Stimulated activated CD8-positive, alpha-beta memory T cell treated with anti-CD3 and anti-CD28 coated beads, Interleukin-12 subunit alpha, Interleukin-12 subunit beta, amount 100 ng/mL, for 4 hours (primary cell): ENCODE results near the gene WDFY4.

Source experiments
- DNase-seq: peaks from one replicate; pipeline ENCODE4 v3.0.0-alpha.2; 2020; ENCODE audit warnings: low read depth

Gene WDFY4

GRCh38 chr10:48907730-48908129 is 223.1 kb downstream of the WDFY4 start:
- no peak for DNase-seq

- DNase-seq, result no peak
Measured at GRCh38 chr10:48910548-48910947, 225.9 kb downstream of the WDFY4 start.

- no peak for DNase-seq
Measured at GRCh38 chr10:48913674-48914073, 229.0 kb downstream of the WDFY4 start.

DNA sequence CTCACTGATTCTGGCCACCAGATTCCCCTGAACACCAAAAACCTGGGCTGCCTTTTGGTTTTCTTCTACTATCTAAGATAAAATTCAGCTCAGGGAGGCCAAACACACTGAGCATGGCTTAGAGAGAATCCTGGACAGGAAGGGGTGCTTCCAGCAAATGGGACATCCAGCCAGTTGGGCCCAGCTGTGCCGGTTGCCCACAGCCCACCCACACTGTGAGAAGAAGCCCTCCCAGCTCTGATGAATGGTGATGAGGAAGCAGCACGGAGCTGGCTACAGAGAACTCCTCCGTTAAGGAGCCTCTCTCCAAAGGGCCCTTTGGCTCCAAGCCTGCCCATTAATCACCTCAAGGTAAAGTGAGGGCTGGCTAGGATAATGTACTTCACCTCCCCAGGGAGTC is 239.1 kb downstream of the WDFY4 start:
- DNase-seq, result no peak

DNA sequence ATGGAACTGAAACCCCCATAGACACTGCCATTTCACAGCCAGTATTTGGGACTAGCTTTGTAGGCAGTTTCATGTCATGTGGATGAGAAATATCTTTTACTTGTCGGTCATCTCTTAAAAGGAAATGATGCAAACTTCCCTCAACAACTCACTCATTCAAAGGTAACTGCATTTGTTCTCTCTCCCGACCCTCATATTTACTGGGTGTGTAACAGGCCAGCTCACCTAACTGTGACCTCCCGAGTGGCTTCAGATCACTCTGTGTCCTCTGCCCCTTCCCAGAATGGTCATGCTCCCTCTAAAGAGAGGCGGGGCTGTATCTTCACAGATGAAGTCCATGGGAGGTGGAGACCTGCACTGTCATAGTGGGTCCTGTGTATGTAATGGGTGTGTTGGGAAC is 240.3 kb downstream of the WDFY4 start:
- DNase-seq, result no peak

DNA sequence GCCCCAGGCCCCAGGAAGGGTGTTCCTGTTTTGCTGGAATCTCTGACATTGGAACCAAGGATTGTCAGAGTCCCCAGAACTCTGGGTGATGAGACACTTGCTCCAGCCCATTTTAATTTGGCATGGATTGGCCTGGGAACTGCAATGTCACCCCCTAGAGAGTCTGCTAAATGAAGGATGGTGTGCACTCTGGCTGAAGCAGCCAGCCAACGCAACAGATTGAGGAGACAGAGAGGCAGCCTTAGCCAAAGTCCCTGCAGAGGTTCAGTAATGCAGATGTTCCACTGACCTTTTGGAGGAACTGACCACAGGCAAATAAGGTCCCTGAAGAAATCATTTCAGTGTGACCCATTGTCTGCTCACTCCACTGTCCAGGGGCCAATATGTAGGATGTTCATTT is 241.6 kb downstream of the WDFY4 start:
- DNase-seq, result no peak

- no peak for DNase-seq
Measured at GRCh38 chr10:48926764-48927540, 242.3 kb downstream of the WDFY4 start.

DNA sequence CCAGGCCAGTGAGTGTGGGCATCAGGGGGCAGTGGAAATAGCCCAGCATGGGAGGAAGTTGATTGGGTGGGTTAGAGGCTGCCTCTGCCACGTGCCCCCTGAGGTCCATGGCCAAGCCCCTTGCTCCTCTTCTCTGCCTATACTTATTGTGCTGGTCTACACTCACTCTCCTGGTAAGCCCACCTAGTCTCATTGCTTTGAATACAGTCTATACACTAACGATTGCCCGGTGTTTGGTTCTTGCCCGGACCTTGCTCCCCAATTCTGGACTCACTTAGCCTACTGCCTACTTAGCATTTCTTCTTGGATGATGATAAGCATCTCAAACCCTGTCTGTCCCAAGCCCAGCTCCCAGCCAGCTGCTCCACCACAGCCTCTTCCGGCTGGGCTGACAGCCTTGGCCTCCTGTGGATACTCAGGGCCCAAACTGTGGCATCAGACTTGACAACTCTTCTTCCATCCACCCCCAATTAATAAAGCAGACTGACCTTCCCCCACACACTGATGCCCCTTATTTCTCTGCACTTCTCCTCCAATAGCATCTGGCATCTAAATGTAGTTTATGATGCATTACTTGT is 244.8 kb downstream of the WDFY4 start:
- DNase-seq, result no peak

GRCh38 chr10:48931188-48931587 is 246.5 kb downstream of the WDFY4 start:
- no peak for DNase-seq

DNA sequence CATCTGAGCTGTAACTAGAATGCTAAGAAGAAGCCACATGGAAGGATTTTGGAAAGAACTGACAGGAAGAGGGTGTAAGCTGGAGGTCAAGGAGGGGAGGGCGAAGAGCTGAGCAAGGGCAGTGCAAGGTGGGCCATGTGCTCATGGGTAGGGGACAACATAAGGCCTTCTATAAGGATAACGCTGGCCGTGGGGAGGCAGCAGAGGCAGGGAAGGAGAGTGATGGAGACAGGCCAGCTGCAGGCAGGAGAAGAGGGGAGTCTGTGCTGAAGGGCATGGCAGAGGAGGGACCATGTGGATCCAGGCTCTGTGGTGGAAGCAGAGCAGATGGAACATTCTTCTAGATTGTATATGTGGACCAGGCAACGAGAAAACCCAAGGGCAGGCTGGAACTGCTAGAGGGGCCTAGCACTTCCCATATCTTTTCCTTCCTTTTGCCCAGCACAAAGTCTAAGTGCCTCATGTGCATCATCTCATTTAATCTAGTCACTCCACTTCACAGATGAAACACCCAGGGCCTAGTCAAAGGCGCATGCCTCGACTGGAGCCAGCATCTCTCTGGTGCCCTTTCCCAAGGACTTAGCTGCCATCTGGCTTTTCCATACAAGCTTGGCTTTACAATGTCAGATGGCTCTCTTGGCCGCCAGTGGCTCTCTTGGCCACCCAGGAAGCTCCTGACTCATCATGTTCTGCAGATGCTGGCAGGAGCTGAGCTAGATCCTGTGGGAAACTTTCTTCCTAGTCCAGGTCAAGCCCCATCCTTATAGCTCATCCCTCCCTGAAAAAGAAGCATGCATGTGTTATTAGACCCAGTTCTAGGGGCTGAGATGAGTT is 248.4 kb downstream of the WDFY4 start:
- no peak for DNase-seq

- DNase-seq, result no peak
Measured at GRCh38 chr10:48934672-48935501, 250.2 kb downstream of the WDFY4 start.

GRCh38 chr10:48935577-48935976 is 250.9 kb downstream of the WDFY4 start:
- DNase-seq, result no peak

DNA sequence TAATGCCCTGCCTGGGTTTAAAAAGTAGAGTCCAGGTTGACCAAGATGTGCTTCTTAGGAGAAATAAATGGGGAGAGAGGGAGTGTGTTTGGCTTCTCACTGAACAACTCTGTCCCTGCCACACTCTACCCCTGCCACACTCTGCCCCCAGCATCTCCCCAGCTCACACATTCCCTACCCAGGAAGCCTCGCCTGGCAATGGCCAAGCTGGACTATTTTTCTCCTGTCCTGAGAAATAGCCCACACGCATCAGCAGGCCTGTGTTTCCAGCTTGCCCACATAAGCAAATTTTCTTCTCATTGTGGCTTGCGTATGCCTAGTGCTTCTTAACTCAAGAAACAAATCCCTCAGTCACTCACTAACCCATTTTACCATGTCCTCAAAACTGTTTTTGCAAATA is 253.1 kb downstream of the WDFY4 start:
- no peak for DNase-seq

DNA sequence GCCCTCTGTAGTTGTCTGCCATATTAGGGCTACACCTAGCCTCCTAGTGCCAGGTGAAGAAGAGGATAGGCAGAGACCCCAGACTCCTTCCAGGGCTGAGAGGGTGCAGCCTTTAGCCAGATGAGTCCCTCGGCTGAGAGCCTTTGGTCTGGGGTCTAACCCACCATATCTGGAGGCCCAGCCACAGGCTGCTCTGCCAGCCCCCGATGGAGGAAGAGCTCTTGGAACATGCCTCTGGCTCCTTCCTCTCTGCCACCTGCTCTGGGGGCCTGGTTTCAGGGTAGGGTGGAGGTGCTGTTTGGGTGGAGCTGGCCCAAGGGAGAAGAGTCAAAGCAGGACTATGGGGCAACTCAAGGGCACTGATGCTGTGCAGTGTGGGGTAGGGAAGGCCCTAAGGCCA is 253.6 kb downstream of the WDFY4 start:
- no peak for DNase-seq

DNA sequence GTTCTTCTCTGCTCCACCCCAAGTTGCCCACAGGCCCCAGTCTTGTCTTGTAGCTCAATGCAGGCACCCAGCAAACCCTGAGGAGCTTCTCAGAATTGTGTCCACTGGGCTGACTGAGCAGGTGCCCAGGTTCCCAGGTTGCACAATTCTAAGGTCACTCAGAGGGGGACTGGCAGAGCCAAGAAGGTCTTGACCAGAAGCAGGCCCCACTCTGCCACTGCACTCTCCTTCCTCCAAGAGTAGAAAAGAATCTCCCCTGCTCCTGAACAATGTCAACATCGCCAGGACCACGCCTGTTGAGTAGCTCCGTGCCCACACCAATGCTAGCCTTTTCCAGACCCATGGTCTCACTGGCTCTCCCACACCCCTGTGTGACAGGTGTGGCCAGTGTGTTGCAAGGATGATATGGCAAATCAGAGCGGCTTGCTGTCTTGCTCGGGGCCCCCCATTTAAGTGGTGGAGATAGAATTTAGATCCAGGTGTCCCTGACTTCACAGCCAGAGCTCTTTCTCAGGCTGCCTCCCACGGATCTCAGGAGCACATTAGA is 254.4 kb downstream of the WDFY4 start:
- DNase-seq, result no peak

DNA sequence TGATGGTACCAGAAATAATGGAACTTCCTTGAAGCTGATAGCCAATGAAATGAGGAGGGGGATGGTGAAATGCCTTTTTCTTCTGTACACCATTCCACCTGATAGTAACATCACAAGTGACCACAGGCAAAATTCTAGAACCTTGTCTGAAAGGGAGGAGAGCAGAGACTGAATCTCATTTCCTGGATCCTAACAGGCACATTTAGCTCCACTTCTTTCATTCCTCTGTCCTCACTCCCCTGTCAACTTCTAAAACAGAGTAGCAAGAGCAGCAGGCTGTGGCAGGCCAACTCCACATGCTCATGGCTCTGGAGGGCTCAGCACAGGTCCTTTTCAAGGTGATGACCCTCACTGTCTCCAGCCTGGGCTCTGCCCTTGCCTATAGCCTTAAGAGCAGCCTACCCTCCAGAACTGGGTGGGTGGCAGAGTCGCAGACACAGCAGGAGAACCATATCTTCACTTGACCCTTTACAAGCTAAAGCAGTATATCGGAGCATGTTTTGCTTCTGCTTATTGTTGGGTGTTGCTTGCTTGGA is 255.2 kb downstream of the WDFY4 start, which contains the start of gene LRRC18:
Gene LRRC18, minus strand, starts transcription at position 51 of the 536 bp plus-strand sequence. CDS start 25,685 bp downstream, outside the sequence.
- no peak for DNase-seq

DNA sequence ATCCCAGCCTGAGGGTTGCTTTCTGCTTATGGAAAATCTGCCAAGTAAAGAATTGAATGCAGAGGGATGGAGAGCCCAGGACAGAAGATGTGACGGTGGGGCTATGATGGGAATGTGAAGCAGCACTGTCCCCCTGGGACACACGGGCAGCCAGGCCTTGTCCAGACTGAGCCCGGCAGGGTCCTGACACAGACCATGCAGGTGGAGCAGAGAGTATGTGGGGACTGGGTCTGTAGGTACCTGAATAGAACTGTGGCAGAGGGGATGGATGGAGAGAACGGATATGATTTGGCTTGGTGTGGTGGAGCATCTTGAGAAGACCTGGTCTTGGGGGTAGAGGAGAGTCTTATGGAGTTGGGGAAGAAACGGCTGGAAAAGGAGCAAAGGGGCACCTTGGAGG is 255.7 kb downstream of the WDFY4 start:
- no peak for DNase-seq

GRCh38 chr10:48940958-48941357 is 256.3 kb downstream of the WDFY4 start:
- DNase-seq, result no peak

- DNase-seq, result no peak
Measured at GRCh38 chr10:48941427-48942075, 256.9 kb downstream of the WDFY4 start.

- no peak for DNase-seq
Measured at GRCh38 chr10:48943096-48943495, 258.4 kb downstream of the WDFY4 start.

DNA sequence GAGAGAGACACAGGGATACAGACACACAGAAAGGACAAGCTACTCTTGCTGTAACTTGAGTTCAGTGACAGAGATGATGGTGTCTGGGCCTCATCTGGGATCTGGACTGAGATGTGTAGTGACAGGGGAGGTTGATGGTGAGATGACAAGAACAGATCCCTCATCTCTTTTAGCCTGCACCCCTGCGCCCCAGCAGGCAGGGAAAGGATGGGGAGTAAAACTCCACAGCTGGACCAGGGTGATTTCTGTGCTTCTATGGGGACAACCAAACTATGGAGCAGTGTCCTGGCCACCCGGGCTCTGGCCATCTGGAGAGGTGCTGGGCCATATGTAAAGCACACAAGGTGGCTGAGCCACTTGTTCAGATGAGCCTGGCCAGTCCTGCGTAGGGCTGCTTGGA is 259.5 kb downstream of the WDFY4 start:
- DNase-seq, result no peak
